ENCODE results near the gene CACNA2D1.

The CACNA2D1 gene

GRCh38 chr7:82079527-82079926 is 364.1 kb downstream of the CACNA2D1 start:
- TF ChIP-seq TAF1 (IDR thresholded peaks at IDR 0.05; ENCODE audit: borderline replicate concordance, insufficient read depth, low read length) = no peak

GRCh38 chr7:82078807-82079206 is 364.8 kb downstream of the CACNA2D1 start:
- TF ChIP-seq REST (IDR thresholded peaks at IDR 0.05; ENCODE audit: insufficient read depth in 1 of 2, low read depth in 2 of 2, low read length in 2 of 2) (no peak), POLR2AphosphoS5 (IDR thresholded peaks at IDR 0.05; ENCODE audit: low read depth, low read length) (no peak), TAF1 (IDR thresholded peaks at IDR 0.05; ENCODE audit: borderline replicate concordance, insufficient read depth, low read length) (no peak), FOXP2 (optimal IDR thresholded peaks at IDR 0.05; ENCODE audit: borderline replicate concordance, extremely low read depth, extremely low read length, insufficient read depth) (no peak), SIN3A (IDR thresholded peaks at IDR 0.05; ENCODE audit: borderline replicate concordance, insufficient read depth, low read length) (no peak)

- TF ChIP-seq TAF1 (IDR thresholded peaks at IDR 0.05; ENCODE audit: borderline replicate concordance, insufficient read depth, low read length) (no peak), POLR2AphosphoS5 (IDR thresholded peaks at IDR 0.05; ENCODE audit: low read depth, low read length) (no peak)
Observed at GRCh38 chr7:82071468-82071867, 372.1 kb downstream of the CACNA2D1 start.

GRCh38 chr7:82067628-82068264 is 375.8 kb downstream of the CACNA2D1 start:
- TF ChIP-seq TAF1 (IDR thresholded peaks at IDR 0.05; ENCODE audit: borderline replicate concordance, insufficient read depth, low read length) (no peak), POLR2AphosphoS5 (IDR thresholded peaks at IDR 0.05; ENCODE audit: low read depth, low read length) (no peak), SIN3A (IDR thresholded peaks at IDR 0.05; ENCODE audit: borderline replicate concordance, insufficient read depth, low read length) (no peak), FOXP2 (optimal IDR thresholded peaks at IDR 0.05; ENCODE audit: borderline replicate concordance, extremely low read depth, extremely low read length, insufficient read depth) (no peak), REST (IDR thresholded peaks at IDR 0.05; ENCODE audit: insufficient read depth in 1 of 2, low read depth in 2 of 2, low read length in 2 of 2) (no peak)

GRCh38 chr7:82057476-82057875 is 386.1 kb downstream of the CACNA2D1 start:
- no peak for TF ChIP-seq FOXP2 (optimal IDR thresholded peaks at IDR 0.05; ENCODE audit: borderline replicate concordance, extremely low read depth, extremely low read length, insufficient read depth)
- no peak for TF ChIP-seq POLR2AphosphoS5 (IDR thresholded peaks at IDR 0.05; ENCODE audit: low read depth, low read length)
- TF ChIP-seq REST (IDR thresholded peaks at IDR 0.05; ENCODE audit: insufficient read depth in 1 of 2, low read depth in 2 of 2, low read length in 2 of 2) = no peak
- no peak for TF ChIP-seq SIN3A (IDR thresholded peaks at IDR 0.05; ENCODE audit: borderline replicate concordance, insufficient read depth, low read length)
- no peak for TF ChIP-seq TAF1 (IDR thresholded peaks at IDR 0.05; ENCODE audit: borderline replicate concordance, insufficient read depth, low read length)

- TF ChIP-seq POLR2AphosphoS5 (IDR thresholded peaks at IDR 0.05; ENCODE audit: low read depth, low read length) (no peak), REST (IDR thresholded peaks at IDR 0.05; ENCODE audit: insufficient read depth in 1 of 2, low read depth in 2 of 2, low read length in 2 of 2) (no peak), TAF1 (IDR thresholded peaks at IDR 0.05; ENCODE audit: borderline replicate concordance, insufficient read depth, low read length) (no peak), SIN3A (IDR thresholded peaks at IDR 0.05; ENCODE audit: borderline replicate concordance, insufficient read depth, low read length) (no peak), FOXP2 (optimal IDR thresholded peaks at IDR 0.05; ENCODE audit: borderline replicate concordance, extremely low read depth, extremely low read length, insufficient read depth) (no peak)
Observed at GRCh38 chr7:82056282-82056681, 387.3 kb downstream of the CACNA2D1 start.
